Gastroesophageal sphincter (tissue), 3 donors: ENCODE data around the gene CD302.
"Not testable (repeated sequence)": the region's sequence is repeated elsewhere in the genome, so short reads cannot be mapped to it uniquely, and the experiment has no call there.

ENCODE experiments used
- CTCF ChIP-seq, 4 experiments: fragments of 200-600 bp in 2 of 4; fragments of 450-650 bp in 2 of 4; sonication (generic) in 1 of 4; IDR thresholded peaks; one replicate each; pipeline ENCODE4 v1.5.1; 2017 to 2019; ENCODE audit warnings: antibody characterized with exemption in 4 of 4, mild to moderate bottlenecking in 2 of 4, moderate library complexity in 2 of 4
- EP300 ChIP-seq: sonication (generic); formaldehyde crosslinking; IDR thresholded peaks from one replicate; pipeline ENCODE4 v1.6.1; 2017; ENCODE audit warnings: antibody characterized with exemption, mild to moderate bottlenecking
- POLR2A ChIP-seq, 2 donors: fragments of 450-650 bp; IDR thresholded peaks; one replicate each; pipeline ENCODE4 v1.6.1; 2017; ENCODE audit warnings: antibody characterized with exemption in 2 of 2, mild to moderate bottlenecking in 2 of 2, moderate library complexity in 1 of 2
- POLR2AphosphoS5 ChIP-seq: sonication (generic); formaldehyde crosslinking; IDR thresholded peaks from one replicate; pipeline ENCODE4 v1.6.1; 2017; ENCODE audit warnings: antibody characterized with exemption

DNA sequence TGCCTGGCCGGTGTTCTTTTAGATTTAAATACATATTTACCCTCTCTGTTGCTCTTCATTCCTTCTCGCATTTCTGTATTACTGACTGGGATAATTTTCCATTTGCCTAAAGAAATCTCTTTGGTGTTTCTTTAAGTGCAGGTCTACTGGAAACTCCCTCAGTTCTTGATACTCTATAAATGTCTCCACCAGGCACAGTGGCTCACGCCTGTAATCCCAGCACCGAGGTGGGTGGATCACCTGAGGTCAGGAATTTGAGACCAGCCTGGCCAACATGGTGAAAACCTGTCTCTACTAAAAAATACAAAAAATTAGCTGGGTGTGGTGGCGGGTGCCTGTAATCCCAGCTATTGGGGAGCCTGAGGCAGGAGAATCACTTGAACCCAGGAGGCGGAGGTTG is 10.4 kb downstream of the CD302 start:
- TF ChIP-seq EP300; CTCF (IDR thresholded peaks at IDR 0.05); POLR2A (IDR thresholded peaks at IDR 0.05); POLR2AphosphoS5: not testable (repeated sequence)
